HCT116 (cell line): Measurements from ENCODE around the gene RNF121. TPM values are rescaled to one million over a fixed set of nuclear protein-coding genes. Genes with fewer than 3 reads are reported as not detected.

ENCODE experiments used
- ATAC-seq: fragments of 200-7000 bp; cut with Tn5 transposase; 2 replicates; pipeline ENCODE4 v1.9.1; 2020; ENCODE audit warnings: mild to moderate bottlenecking, moderate library complexity
- BruUV-seq: library from RNA; stranded (reverse); fragments of 400-500 nt; replicated peaks from 2 replicates; lab custom pipeline; 2021; lab: Mats Ljungman, UMichigan
- CTCF ChIA-PET: fragments of 300-600 bp; sonication (Branson Sonifier 250); formaldehyde crosslinking; loops from one replicate; lab custom pipeline; 2021; ENCODE audit warnings: antibody characterized with exemption; lab: Charles Lee
- POLR2A ChIA-PET: fragments of 300-600, 350-600 bp; sonication (Branson Sonifier 250); formaldehyde crosslinking; loops from one replicate; lab custom pipeline; 2021; ENCODE audit warnings: antibody characterized with exemption; lab: Charles Lee
- RAD21 ChIA-PET, 2 experiments: fragments of 300-600 bp; sonication (Branson Sonifier 250); formaldehyde crosslinking; loops; one replicate each; lab custom pipeline; 2023; ENCODE audit warnings: low total read pairs in 2 of 2; ENCODE audit not compliant: uncharacterized antibody in 2 of 2, unreplicated experiment in 2 of 2, low non-redundant PET in 1 of 2; lab: Charles Lee
- DNase-seq: peaks from one replicate; pipeline ENCODE4 v3.0.0-alpha.2; 2010; ENCODE audit warnings: low read depth, low spot score
- H2AFZ ChIP-seq: fragments of 200-600 bp; shearing (Covaris generic), sonication (generic); 2 replicates; pipeline ENCODE4 v1.6.1; 2017; ENCODE audit warnings: low read depth, mixed run types, mixed read lengths, antibody characterized with exemption, low read length; ENCODE audit not compliant: poor library complexity, severe bottlenecking
- H3K27ac ChIP-seq: 2 replicates; pipeline ENCODE4 v1.5.1; 2012; ENCODE audit warnings: low read depth, low read length
- H3K27me3 ChIP-seq: fragments of 200-600 bp; sonication (generic); 2 replicates; pipeline ENCODE4 v1.6.1; 2016; ENCODE audit warnings: mixed run types, low read length, mixed read lengths; ENCODE audit not compliant: insufficient read depth
- H3K36me3 ChIP-seq, 2 experiments: fragments of 200-500 bp in 1 of 2; fragments of 200-600 bp in 1 of 2; sonication (Bioruptor generic) in 1 of 2; sonication (generic) in 1 of 2; 2 replicates each; pipeline versions ENCODE4 v1.5.1 to v1.6.1; 2014 to 2016; ENCODE audit warnings: low read length in 2 of 2, inconsistent platforms in 1 of 2, mixed read lengths in 1 of 2, mixed run types in 1 of 2; ENCODE audit not compliant: insufficient read depth in 2 of 2, control insufficient read depth in 1 of 2
- H3K4me1 ChIP-seq, 2 experiments: fragments of 200-600 bp in 1 of 2; sonication (generic) in 1 of 2; 2 replicates each; pipeline versions ENCODE4 v1.5.1 to v1.6.1; 2012 to 2017; ENCODE audit warnings: low read length in 2 of 2, inconsistent platforms in 1 of 2, mild to moderate bottlenecking in 1 of 2, mixed read lengths in 1 of 2, mixed run types in 1 of 2, moderate library complexity in 1 of 2; ENCODE audit not compliant: insufficient read depth in 2 of 2, control insufficient read depth in 1 of 2
- H3K4me2 ChIP-seq: fragments of 200-600 bp; sonication (generic); 2 replicates; pipeline ENCODE4 v1.6.1; 2017; ENCODE audit warnings: mixed run types, low read length, mixed read lengths
- H3K4me3 ChIP-seq, 2 experiments: fragments of 200-600 bp in 1 of 2; sonication (generic) in 1 of 2; replicated peaks in 1 of 2; 2 replicates each; pipeline ENCODE4 v1.5.1; 2011 to 2016; ENCODE audit warnings: low read length in 2 of 2, control low read depth in 1 of 2, low read depth in 1 of 2, mild to moderate bottlenecking in 1 of 2, mixed read lengths in 1 of 2, mixed run types in 1 of 2
- H3K79me2 ChIP-seq: fragments of 200-600 bp; sonication (generic); 2 replicates; pipeline ENCODE4 v1.6.1; 2017; ENCODE audit warnings: mild to moderate bottlenecking, mixed run types, low read length, moderate library complexity, mixed read lengths; ENCODE audit not compliant: insufficient read depth
- H3K9ac ChIP-seq: fragments of 200-600 bp; sonication (generic); 2 replicates; pipeline ENCODE4 v1.6.1; 2016; ENCODE audit warnings: low read length, mixed read lengths
- H3K9me2 ChIP-seq: fragments of 200-600 bp; sonication (generic), shearing (Covaris generic); 2 replicates; pipeline ENCODE4 v1.6.1; 2017; ENCODE audit warnings: mixed run types, mild to moderate bottlenecking, moderate library complexity; ENCODE audit not compliant: insufficient read depth
- H3K9me3 ChIP-seq, 2 experiments: fragments of 200-500 bp in 1 of 2; fragments of 200-600 bp in 1 of 2; sonication (Bioruptor generic) in 1 of 2; sonication (generic) in 1 of 2; 2 replicates each; pipeline ENCODE4 v1.6.1; 2014 to 2017; ENCODE audit warnings: low read length in 2 of 2, mixed read lengths in 2 of 2, inconsistent platforms in 1 of 2, low read depth in 1 of 2, mild to moderate bottlenecking in 1 of 2, mixed run types in 1 of 2, moderate library complexity in 1 of 2; ENCODE audit not compliant: control insufficient read depth in 1 of 2, insufficient read depth in 1 of 2
- H4K20me1 ChIP-seq: fragments of 200-600 bp; sonication (generic), shearing (Covaris generic); 2 replicates; pipeline ENCODE4 v1.6.1; 2017; ENCODE audit warnings: mixed run types, mild to moderate bottlenecking, moderate library complexity; ENCODE audit not compliant: insufficient read depth
- CEBPB ChIP-seq: IDR thresholded peaks from 2 replicates; pipeline ENCODE4 v1.6.1; 2012; ENCODE audit warnings: low read depth
- EZH2phosphoT487 ChIP-seq: fragments of 200-600 bp; IDR thresholded peaks from 2 replicates; pipeline ENCODE4 v1.6.1; 2018; ENCODE audit warnings: antibody characterized with exemption, borderline replicate concordance
- POLR2AphosphoS5 ChIP-seq: IDR thresholded peaks from 2 replicates; pipeline ENCODE4 v1.6.1; 2011; ENCODE audit warnings: mild to moderate bottlenecking, low read depth, low read length, moderate library complexity
- YY1 ChIP-seq: IDR thresholded peaks from 2 replicates; pipeline ENCODE4 v1.6.1; 2011; ENCODE audit warnings: low read length, low read depth, moderate library complexity, mild to moderate bottlenecking; ENCODE audit not compliant: insufficient replicate concordance; ENCODE audit errors: extremely low read depth
- intact Hi-C: fragments of 100-400 bp; cut with micrococcal nuclease; formaldehyde crosslinking; loops from 2 replicates; pipeline ENCODE4 v1.10.0; 2022
- total RNA-seq: library from RNA; stranded (reverse); gene quantifications from one replicate; pipeline ENCODE4 v1.2.1, GENCODE V29; 2021; ENCODE audit not compliant: unreplicated experiment
- TF ChIP-seq, protein P1 (sequence below), 3 experiments: fragments of 200-600 bp in 1 of 3; sonication (generic) in 1 of 3; IDR thresholded peaks in 2 of 3; conservative IDR thresholded peaks in 1 of 3; 2 replicates each; pipeline ENCODE4 v1.5.1; 2012 to 2017; ENCODE audit warnings: low read depth in 2 of 3, low read length in 2 of 3, antibody characterized with exemption in 1 of 3, borderline replicate concordance in 1 of 3, control low read depth in 1 of 3, mild to moderate bottlenecking in 1 of 3, mixed read lengths in 1 of 3, mixed run types in 1 of 3, moderate library complexity in 1 of 3; ENCODE audit not compliant: insufficient read depth in 1 of 3

Gene RNF121
- total RNA-seq, 1 experiment from 2014 or later: 24.5 TPM

DNA sequence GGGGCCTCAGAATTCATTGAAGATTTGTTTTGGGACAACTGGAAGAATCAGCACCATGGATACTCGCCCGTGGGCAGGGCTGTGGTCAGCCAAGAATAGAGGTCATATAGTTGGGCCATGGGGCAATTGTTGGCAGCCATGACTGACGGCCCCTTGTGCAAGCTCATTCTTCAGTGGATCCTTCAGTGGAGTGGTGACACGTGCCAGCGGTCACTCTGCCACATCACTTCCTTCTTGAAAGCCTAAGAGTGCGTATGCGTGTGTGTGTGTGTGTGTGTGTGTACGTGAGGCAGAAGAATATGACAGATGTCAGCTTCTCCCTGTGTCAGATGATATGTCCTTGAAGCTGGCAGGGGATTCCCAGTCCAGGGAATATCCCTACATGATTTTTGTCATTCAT, 68.1 kb downstream of the RNF121 start:
- no TSS peak for BruUV-seq
- H3K4me1 ChIP-seq: no peaks in the 10 kb centered on the region
- no peak overlapping the region for H3K4me2 ChIP-seq
- no peak overlapping the region for H3K27ac ChIP-seq
- TF ChIP-seq, protein P1, sequence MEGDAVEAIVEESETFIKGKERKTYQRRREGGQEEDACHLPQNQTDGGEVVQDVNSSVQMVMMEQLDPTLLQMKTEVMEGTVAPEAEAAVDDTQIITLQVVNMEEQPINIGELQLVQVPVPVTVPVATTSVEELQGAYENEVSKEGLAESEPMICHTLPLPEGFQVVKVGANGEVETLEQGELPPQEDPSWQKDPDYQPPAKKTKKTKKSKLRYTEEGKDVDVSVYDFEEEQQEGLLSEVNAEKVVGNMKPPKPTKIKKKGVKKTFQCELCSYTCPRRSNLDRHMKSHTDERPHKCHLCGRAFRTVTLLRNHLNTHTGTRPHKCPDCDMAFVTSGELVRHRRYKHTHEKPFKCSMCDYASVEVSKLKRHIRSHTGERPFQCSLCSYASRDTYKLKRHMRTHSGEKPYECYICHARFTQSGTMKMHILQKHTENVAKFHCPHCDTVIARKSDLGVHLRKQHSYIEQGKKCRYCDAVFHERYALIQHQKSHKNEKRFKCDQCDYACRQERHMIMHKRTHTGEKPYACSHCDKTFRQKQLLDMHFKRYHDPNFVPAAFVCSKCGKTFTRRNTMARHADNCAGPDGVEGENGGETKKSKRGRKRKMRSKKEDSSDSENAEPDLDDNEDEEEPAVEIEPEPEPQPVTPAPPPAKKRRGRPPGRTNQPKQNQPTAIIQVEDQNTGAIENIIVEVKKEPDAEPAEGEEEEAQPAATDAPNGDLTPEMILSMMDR (IDR thresholded peaks at IDR 0.05 in 2 of 3, conservative IDR thresholded peaks at IDR 0.05 in 1 of 3; ENCODE audit: borderline replicate concordance in 1 of 3, insufficient read depth in 1 of 3, low read depth in 2 of 3, low read length in 2 of 3): no peak
- TF ChIP-seq, all 23 proteins: peak for 0
- Histone ChIP-seq H3K9me3 (no peaks in the 10 kb centered on the region), H4K20me1 (no peaks in the 10 kb centered on the region), H3K9ac (no peak overlapping the region), H2AFZ (no peak overlapping the region), H3K4me3 (no peak overlapping the region), H3K79me2 (no peaks in the 10 kb centered on the region), H3K27me3 (no peaks in the 10 kb centered on the region), H3K9me2 (no peaks in the 10 kb centered on the region), H3K36me3 (peaks cover 0 to 8% of the 10 kb centered on the region in 2 experiments; a peak in 3 of 4 replicates)
- no peak for DNase-seq
- RAD21 ChIA-PET: no interaction called here
- POLR2A ChIA-PET: no interaction called here
- intact Hi-C loops: no loop called here
- CTCF ChIA-PET: no interaction called here
- no peak for ATAC-seq

DNA sequence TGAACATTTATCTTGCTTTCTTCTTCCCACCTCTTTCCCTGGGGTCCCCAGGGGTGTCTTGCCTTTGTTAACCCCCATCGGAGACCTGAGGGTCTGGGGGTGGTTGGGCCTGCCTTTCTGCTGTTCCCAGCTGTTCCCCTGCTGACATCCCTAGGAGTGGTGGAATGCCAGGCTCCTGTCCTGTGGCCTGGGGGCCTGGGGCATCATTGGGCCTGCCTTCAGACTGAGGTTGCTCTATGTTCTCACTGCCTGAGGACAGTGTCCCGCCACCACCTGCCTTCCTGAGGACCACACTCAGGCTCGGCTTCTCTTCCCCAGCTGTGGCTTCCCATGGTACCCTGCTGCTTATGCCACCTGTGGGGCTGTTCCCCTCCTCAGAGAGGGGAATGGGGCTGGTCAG, 68.7 kb downstream of the RNF121 start:
- TF ChIP-seq CEBPB (no peak), POLR2AphosphoS5 (no peak), EZH2phosphoT487 (no peak), YY1 (no peak)
- Histone ChIP-seq H3K36me3 (peaks cover 0 to 4% of the 10 kb centered on the region in 2 experiments; a peak in 3 of 4 replicates), H3K4me2 (no peak overlapping the region), H3K27ac (no peak overlapping the region), H3K4me1 (no peaks in the 10 kb centered on the region), H2AFZ (no peak overlapping the region), H3K9ac (no peak overlapping the region), H3K4me3 (no peak overlapping the region), H3K27me3 (no peaks in the 10 kb centered on the region), H3K79me2 (no peaks in the 10 kb centered on the region), H3K9me2 (no peaks in the 10 kb centered on the region), H4K20me1 (no peaks in the 10 kb centered on the region), H3K9me3 (no peaks in the 10 kb centered on the region)
- intact Hi-C loops: no loop called here
- ChIA-PET RAD21 (interaction anchor here in 1 of 2 experiments (0.6 kb wide), 1 partner anchor 38 kb away, joined by 6 read pairs; no protein-coding TSS in a partner anchor), POLR2A (no interaction called here), CTCF (no interaction called here)
- no TSS peak for BruUV-seq
- ATAC-seq (no peak), DNase-seq (no peak)
